NK-92 (cell line): ENCODE results near the gene STX2.
"Not testable (repeated sequence)": the region's sequence is repeated elsewhere in the genome, so short reads cannot be mapped to it uniquely, and the experiment has no call there.

Experiments used
- DNase-seq: peaks from one replicate; lab custom pipeline; 2025; ENCODE audit not compliant: unreplicated experiment; lab: John Stamatoyannopoulos, UW

Gene STX2

DNA sequence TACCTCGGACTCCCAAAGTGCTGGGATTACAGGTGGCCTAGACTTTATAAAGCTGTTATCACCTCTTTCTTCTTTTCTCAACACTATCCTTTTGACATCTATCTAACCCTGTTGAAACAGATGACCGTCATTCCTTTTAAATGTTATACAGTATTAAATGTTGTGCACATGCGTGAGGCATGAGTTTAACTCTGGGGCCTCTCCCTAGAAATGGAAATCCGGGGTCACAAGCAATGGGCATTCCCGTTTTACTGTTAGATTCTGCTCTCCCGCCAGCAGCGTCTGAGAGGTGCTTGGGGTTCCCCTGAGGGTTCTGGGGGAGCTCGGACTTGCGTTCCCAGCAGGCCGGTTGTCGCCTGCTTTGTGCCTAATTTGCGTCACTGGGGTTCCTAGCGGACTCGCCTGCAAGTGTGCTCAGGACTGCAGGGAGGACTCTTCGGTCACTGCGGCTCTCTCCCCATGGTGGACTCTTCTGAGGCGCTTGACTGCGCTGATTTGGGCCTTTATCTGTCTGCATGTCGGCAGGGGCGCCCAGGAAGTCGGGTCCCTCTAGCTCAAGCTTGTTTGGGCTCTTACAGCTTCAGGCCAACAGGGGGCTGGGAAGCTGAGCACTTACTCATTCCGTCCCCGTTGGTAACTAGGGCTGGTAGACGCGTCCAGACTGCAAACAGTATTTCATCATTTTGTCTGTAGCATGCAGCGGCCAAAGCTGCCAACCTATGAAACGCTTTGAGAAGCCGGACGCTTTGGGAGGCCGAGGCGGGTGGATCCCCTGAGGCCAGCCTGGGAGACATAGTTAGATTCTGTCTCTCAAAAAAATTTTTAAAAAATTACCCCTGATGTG lies 31.6 kb upstream of the STX2 start:
- no peak for DNase-seq

DNA sequence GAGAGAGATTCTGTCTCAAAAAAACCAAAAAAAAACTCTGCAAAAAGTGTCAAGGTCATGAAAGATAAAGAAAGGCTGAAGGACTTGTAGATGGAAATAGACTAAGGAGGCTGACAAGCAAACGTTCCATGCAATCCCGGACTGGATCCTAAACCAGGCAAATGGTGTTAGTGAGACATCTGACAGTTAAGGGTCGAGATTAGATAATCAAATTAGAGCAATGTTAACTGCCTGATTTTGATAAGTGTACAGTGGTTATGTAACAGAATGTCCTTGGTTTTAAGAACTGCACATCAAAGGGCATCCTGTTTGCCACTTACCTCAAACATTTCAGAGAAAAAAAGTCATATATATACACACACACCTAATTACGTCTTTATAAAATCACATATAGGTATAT lies 29.4 kb upstream of the STX2 start:
- DNase-seq = no peak

DNA sequence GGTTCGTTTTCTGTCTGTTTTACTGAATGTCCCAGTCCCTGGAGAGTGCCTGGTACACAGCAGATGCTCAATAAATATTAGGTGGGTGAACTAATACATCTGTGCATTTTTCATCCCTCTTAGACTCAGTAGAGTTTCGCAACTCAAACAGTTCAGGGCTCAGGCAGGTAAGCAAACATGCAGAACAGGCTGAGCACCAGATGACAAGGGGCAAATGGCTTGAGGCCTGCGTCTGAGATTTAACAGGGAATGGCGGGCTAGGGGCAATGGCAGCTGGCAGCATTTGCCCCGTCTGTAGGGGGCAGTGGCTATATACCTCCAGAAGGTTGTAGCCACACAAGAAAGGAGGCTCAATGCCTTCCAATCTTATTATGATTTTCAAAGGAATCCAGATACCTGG lies 24.2 kb upstream of the STX2 start:
- no peak for DNase-seq

DNA sequence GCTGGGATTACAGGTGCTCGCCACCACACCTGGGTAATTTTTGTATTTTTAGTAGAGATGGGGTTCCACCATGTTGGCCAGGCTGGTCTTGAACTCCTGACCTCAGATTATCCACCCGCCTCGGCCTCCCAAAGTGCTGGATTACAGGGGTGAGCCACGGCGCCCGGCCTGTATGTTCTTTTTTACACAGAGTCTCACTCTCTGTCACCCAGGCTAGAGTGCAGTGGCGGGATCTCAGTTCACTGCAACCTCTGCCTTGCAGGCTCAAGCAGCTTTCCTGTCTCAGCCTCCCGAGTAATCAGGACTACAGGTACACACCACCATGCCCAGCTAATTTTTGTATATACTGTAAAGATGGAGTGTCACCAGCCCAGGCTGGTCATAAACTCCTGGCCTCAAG lies 23.7 kb upstream of the STX2 start:
- DNase-seq = not testable (repeated sequence)

DNA sequence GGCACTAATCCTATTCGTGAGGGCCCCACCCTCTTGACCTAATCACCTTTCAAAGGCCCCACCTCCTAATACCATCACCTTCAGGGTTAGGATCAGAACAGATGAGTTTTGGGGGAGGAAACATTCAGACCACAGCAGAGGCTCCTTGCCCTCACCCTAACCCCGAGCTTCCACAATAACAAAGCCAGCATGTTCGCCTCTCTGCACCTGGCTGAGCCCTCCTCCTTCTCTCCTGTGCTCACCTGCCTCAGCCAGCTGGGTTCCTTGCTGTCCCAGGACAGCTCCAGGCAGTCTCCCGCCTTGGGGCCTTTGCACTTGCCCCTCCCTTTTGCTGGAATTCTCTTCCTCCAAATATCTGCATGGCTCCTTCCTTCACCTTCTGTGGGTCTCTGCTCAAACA lies 23.1 kb upstream of the STX2 start:
- DNase-seq = no peak

DNA sequence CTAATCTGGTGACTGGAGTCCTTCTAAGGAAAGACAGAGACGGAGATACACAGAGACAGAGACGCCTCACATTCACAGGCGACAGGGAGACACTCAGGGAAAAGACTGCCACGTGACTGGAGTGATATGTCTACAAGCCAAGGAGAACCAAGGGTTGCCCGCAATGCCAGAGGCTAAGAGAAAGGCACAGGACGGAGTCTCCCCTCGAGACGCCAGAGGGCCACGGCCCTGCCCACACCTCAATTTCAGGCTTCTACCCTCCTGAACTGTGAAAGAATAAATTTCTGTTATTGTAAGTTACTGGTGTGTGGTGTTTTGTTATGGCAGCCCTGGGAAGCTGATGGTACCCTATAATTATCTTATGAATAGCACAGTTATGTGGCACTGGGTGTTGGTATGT lies 21.3 kb upstream of the STX2 start:
- DNase-seq = no peak

DNA sequence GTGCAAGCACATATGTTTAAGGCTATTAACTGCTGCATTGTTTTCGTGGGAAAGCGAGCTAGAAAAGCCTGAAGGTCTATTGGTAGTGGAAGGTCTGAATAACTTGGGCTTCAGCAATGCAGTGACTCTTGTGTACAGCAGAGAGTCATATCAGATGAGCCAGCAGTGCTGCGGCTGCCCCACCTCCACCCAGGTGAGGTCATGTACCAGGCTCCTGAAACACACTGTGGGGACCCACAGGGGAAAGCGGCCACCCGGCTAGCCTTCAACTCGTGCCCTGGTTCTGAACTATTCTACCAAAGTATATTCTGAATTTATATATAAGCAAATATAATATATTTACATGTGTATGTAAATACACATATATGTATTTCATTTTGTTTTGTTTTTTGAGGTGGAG lies 20.1 kb upstream of the STX2 start:
- no peak for DNase-seq

DNA sequence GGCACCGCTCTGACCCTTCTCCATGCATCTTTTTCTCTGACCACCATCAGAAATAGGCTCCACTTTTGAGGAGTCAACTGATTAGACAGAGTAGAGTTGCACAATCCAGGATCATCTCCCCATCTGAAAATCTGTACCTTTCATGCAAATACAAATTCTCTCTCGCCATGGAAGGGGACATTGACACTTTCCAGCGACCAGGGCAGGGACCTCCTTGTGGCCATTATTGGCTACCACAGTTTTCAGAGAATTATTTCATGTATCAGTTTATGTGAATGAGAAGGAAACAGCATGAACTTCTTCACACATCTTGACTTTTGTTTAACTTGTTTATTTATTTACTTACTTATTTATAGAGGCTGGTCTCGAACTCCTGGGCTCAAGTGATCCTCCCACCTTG lies 19.0 kb upstream of the STX2 start:
- no peak for DNase-seq

DNA sequence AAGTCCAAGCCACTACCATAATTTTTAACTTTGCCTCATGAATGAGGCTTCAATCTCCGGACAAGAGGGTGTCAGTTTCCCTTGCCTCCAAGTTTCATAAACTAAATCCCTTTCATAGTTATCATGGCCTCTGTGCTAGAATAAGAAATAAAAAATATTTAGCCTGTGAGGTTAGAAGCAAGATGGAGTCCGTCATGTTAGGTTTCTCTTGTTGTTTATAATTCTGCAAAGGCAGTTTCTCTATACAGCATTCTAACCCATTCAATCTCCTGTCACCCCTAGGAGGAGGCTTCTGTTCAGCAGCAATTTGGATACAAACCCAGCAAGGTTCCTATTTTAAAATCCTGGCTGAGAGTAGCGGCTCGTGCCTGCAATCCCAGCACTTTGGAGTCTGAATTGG lies 17.0 kb upstream of the STX2 start:
- DNase-seq = no peak

DNA sequence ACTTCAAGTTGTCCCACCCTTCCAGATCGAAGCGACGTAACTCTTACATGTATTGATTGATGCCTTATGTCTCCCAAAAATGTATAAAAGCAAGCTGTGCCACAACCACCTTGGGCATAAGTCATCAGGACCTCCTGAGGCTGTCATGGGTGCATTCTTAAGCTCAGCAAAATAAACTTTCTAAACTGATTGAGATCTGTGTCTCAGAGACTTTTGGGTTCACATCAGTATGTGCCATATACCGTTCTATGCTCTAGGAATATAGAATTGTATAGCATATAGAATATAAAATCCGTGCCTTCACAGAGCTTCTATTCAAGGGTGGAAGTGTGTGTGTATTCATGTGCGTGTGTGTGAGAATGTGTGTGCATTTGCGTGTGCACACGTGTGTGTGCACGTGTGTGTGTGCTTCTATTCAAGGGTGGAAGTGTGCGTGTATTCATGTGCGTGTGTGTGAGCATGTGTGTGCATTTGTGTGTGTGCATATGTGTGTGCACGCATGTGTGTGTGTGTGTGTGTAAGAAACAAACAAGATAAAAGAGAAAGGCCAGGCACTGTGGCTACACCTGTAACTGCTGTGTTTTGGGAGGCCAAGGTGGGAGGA lies 11.5 kb upstream of the STX2 start:
- DNase-seq = no peak

DNA sequence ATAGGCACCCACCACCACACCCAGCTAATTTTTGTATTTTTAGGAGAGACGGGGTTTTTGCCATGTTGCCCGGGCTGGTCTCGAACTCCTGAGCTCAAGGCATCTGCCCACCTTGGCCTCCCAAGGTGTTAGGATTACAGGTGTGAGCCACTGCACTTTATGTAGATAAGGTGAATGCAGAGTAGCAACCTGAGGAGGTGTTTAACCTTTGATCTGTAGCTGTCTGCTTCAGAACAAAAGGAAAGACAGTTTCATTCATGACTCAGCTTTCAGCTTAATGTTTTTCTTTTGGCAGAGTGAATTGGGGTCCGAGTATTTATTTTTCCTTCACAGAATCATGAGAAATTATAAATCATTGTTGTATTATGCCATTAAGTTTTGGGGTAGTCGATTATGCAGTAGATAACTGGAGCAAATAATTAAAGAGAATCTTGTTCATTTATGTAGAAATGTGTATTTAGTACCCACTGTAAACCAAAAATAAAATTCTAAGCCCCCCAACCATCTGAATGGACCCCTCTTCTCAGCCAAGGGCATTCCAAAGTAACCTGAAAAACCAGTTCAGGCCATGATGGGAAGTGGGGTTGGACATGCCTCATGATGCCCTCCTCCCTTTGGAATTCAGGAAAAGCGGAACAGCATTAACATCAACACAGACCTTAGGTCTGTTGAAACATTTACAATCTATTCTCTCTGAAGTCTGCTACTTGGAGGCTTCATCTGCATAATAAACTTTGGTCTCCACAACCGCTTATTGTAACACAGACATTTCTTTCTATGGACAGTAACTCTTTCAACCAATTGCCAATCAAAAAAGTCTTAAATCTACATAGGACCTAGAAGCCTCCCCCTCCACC lies 10.7 kb upstream of the STX2 start:
- no peak for DNase-seq

DNA sequence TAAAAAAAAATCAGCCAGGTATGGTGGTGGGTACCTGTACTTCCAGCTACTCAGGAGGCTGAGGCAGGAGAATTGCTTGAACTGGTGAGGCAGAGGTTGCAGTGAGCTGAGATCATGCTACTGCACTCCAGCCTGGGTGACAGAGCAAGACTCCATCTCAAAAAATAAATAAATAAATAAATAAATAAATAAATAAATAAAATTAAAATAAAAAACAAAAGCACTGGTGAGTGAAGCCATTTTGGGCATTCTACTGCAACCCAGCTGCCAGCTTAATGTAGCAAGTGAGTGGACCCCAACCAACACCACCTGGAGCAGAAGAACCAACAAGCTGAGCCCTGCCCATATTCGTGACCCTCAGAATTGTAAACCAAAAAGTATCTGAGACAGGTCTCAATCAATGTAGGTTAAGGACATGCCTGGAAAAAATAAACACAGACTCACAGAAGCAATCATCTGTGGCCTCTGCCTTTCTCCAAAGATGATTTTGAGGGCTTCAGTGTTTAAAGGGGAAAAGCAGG lies 9.8 kb upstream of the STX2 start:
- DNase-seq = not testable (repeated sequence)

DNA sequence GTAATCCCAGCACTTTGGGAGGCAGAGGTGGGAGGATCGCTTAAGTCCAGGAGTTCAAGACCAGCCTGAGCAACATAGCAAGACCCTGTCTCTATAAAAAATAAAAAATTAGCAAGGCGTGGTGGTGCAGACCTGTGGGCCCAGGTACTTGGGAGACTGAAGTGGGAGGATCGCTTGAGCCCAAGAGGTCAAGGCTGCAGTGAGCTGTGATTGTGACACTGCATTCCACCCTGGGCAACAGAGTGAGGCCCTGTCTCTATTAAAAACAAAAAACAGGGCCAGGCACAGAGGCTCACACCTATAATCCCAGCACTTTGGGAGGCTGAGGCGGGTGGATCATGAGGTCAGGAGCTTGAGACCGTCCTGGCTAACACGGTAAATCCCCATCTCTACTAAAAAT lies 9.1 kb upstream of the STX2 start:
- DNase-seq = not testable (repeated sequence)

DNA sequence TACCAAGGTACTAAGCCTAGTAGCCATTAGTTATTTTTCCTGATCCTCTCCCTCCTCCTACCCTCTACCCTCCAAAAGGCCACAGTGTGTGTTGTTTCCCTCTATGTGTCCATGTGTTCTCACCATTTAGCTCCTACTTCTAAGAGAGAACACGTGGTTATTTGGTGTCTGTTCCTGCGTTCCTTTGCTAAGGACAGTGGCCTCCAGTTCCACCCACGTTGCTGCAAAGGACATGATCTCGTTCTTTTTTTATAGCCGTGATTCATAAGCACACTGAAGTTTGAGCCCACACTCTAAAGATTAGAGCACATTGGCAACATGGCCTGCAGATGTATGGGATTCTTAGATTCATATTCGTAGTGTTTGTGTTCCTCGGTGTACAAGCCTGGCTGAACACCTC lies 8.1 kb upstream of the STX2 start:
- DNase-seq = no peak

DNA sequence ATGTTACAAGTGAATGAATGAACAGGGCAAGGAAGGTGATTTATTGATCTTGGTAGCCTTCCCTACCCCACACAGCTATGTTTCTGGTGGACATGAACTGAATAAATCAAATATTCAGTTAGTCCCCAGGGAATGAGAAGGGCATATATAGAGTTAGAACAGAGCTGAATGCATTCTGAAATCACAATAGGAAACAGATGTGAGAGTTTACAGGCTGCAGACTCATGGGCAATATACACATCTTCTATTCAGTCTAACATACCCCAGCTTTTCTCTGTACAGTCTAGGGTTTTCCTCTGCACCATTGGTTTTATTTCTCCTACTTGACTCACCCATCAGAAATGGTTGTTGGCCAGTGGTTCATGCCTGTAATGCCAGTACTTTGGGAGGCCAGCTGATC lies 7.3 kb upstream of the STX2 start:
- DNase-seq = no peak

DNA sequence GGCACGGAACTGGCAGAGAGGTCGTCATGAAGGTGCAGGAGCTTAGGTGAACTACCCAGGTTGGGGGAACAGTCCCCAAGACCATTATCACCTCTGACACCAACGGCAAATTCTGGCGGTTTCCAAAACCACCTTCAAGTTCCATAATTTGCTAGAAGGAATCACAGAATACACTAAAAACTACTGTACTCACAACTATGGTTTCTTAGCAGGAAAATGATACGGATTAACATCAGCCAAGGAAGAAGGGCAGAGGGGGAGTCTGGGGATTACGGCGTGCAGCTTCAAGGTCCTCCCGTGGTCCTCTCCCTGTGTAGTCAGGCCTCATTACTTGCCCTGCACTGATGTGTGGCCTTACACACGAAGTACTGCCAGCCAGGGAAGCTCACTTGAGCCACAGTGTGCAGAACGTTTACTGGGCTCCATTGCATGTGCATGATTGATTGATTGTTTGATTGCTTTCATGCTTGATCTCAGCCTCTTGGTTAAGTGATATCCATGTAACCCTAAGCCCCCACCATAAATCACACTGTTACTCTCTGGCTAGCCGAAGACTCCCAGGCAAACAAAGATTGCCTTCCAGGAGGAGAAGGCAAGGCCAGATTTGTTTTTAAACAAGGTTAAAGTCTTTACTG lies 837 bp upstream of the STX2 start:
- no peak for DNase-seq

DNA sequence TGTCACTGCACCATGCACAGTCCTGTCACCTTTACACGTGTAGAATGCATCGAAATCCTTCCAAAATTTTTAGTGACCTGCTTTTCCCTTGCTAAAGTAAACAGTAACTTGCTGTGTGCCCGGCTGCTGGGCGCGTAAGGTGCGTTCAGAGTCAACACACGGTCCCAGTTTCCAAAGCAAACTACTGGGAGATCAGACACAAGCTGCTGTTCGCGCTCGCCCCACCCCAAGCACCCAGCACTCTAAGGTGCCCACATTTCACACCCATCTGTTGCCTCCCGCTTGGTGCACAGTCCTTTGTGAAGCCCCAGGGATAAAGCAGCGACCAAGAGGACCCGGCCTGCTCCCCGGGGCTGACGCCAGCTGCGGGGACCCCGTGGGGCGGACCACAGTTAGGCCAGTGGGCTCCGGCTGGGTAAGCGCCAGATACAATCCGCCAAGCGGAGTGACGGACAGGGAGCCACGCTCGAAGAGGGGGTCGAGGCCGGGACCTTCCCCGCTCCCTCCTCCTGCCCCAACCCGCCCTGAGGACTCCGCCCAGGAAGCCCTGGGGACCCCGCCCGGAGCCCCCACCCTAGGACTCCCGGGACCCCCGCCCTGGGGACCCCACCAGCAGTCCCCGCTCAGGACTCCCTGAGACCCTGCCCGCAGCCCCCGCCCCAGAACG lies 633 bp downstream of the STX2 start:
- no peak for DNase-seq

DNA sequence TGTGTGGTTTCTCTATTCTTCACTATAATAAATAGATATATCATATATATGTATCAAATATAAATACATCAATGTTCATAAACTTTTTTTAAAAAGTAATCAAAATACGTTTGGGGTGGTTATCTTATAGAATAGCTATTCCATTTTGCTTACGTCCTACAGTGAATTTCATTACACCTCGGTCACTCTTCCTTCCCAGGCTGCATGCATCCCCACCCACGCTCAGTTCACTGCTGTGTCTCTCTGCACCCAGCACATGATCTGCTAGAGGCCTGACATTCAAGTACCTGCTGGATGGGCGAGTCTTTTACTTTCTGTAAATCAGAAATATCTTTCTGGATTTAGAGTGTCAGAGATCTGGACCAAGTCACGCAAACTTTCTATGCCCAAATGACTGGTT lies 3.6 kb downstream of the STX2 start:
- DNase-seq = no peak

DNA sequence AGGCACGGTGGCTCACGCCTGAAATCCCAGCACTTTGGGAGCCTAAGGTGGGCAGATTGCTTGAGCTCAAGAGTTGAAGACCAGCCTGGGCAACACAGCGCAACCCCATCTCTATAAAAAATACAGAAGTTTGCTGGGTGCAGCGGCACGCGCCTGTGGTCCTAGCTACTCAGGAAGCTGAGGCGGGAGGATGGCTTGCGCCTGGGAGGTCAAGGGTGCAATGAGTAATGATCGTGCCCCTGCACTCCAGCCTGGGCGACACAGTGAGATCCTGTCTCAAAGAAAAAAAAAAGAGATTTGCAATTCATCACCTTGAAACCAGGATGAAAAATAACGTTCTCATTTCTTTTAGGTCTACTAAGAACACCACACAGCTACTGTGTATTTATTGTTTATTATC lies 4.0 kb downstream of the STX2 start:
- no peak for DNase-seq

DNA sequence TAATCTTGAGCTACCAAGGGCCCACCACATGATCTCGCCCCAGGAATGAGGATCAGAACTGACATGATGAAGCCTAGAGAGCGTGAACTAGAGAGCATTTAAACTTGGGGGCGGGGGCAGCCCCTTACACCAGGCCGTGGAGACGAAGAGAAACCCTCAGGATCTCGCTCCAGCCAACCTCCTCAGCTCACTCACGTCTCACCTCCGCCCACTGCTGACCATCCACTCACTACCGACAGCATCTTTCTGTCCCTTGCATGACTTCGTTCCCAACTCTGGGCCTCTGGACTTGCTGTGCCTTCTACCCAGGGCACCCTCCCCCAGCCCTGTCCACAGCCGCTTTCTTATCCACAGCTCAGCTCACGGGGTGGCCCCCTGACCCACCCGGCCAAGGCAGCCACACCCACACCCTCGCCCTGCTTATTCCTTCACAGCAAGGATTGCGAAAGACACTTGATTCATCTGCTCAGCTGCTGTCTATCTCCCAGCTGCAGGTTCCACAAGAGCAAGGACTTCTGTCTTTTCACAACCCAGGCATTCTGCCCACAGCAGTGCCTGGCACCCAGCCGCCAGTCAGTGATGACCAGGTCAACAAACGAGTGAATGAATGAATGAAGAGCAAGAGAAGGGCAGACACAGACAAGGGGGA lies 6.4 kb downstream of the STX2 start:
- no peak for DNase-seq
